ENCODE measurements around the gene GJA9.

- TF ChIP-seq CTCF (conservative IDR thresholded peaks at IDR 0.05; ENCODE audit: low read depth, low read length) (no peak), USF2 (IDR thresholded peaks at IDR 0.05; ENCODE audit: low read depth, low read length) (no peak), RAD21 (IDR thresholded peaks at IDR 0.05; ENCODE audit: low read length) (no peak), RFX5 (IDR thresholded peaks at IDR 0.05; ENCODE audit: low read depth, low read length) (no peak), POLR2A (IDR thresholded peaks at IDR 0.05; ENCODE audit: low read depth, low read length) (no peak), MAFK (IDR thresholded peaks at IDR 0.05; ENCODE audit: low read depth, low read length) (no peak), RCOR1 (IDR thresholded peaks at IDR 0.05; ENCODE audit: insufficient replicate concordance, low read length) (no peak), CEBPB (IDR thresholded peaks at IDR 0.05; ENCODE audit: low read depth, low read length) (no peak), NFE2L2 (IDR thresholded peaks at IDR 0.05; ENCODE audit: low read depth, low read length) (no peak), SMC3 (IDR thresholded peaks at IDR 0.05; ENCODE audit: low read depth, low read length) (no peak), BHLHE40 (IDR thresholded peaks at IDR 0.05; ENCODE audit: low read depth, low read length) (no peak), MXI1 (IDR thresholded peaks at IDR 0.05; ENCODE audit: borderline replicate concordance, low read depth, low read length) (no peak), FOS (IDR thresholded peaks at IDR 0.05; ENCODE audit: low read depth, low read length) (no peak), ELK1 (IDR thresholded peaks at IDR 0.05; ENCODE audit: borderline replicate concordance, low read depth, low read length) (no peak)
Observed at GRCh38 chr1:38925391-38925790, 44.0 kb upstream of the GJA9 start.
